Astrocyte (in vitro differentiated cells and primary cell): Measurements from ENCODE around the gene IL1RL2.

ENCODE experiments used
- EZH2 ChIP-seq: IDR thresholded peaks from 2 replicates; pipeline ENCODE4 v1.6.1; 2012; ENCODE audit warnings: mild to moderate bottlenecking, low read length, inconsistent platforms; ENCODE audit not compliant: insufficient read depth
- TF ChIP-seq, protein P1 (sequence below): IDR thresholded peaks from 2 replicates; pipeline ENCODE4 v1.5.1; 2011; ENCODE audit warnings: low read depth, mild to moderate bottlenecking, inconsistent platforms, low read length, moderate library complexity; ENCODE audit not compliant: insufficient read depth

DNA sequence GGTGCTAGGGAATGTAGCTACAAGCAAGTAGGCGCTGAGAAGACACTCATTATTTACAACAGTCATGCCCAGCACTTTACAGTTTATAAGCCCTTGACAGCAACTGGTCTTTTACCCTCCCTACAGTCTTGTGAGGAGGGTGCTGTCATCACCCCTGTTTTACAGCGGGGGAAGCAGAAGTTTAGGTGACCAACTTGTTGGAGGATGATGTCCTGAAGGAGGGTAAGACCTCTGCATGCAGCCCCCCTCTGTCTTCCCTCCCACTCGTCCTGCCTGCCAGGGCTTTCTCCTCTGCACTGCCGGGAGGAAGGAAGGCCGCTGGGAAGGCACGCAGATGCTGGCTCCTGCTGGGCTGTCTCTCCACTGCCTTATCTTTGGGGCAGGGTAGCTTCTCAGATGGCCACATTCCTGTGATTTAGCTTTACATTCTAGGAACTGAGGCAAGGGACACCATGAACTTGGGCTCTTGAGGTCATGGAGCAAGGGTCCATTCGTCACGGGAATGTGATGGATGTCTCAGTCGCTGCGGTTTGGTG lies 43.3 kb upstream of the IL1RL2 start:
- TF ChIP-seq, protein P1, sequence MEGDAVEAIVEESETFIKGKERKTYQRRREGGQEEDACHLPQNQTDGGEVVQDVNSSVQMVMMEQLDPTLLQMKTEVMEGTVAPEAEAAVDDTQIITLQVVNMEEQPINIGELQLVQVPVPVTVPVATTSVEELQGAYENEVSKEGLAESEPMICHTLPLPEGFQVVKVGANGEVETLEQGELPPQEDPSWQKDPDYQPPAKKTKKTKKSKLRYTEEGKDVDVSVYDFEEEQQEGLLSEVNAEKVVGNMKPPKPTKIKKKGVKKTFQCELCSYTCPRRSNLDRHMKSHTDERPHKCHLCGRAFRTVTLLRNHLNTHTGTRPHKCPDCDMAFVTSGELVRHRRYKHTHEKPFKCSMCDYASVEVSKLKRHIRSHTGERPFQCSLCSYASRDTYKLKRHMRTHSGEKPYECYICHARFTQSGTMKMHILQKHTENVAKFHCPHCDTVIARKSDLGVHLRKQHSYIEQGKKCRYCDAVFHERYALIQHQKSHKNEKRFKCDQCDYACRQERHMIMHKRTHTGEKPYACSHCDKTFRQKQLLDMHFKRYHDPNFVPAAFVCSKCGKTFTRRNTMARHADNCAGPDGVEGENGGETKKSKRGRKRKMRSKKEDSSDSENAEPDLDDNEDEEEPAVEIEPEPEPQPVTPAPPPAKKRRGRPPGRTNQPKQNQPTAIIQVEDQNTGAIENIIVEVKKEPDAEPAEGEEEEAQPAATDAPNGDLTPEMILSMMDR = no peak
- TF ChIP-seq EZH2 = no peak
